GM13976 (cell line): ENCODE data around the gene UNC5A.
"Not testable (repeated sequence)": the region's sequence is repeated elsewhere in the genome, so short reads cannot be mapped to it uniquely, and the experiment has no call there.

Source experiments
- DNase-seq: peaks from one replicate; pipeline ENCODE4 v3.0.0; 2012; ENCODE audit warnings: low spot score
- CTCF ChIP-seq: IDR thresholded peaks from 2 replicates; pipeline ENCODE4 v1.5.1; 2012; ENCODE audit warnings: borderline replicate concordance, mild to moderate bottlenecking; ENCODE audit not compliant: insufficient read depth; ENCODE audit errors: extremely low read depth, missing control alignments, control extremely low read depth
- in situ Hi-C: fragments of 300-500 bp; cut with MboI; formaldehyde crosslinking; loops from one replicate; pipeline ENCODE4 v1.12.0; 2022; ENCODE audit warnings: low sequenced_read_pairs, mixed read lengths, inconsistent platforms; ENCODE audit not compliant: unreplicated experiment

Gene UNC5A

GRCh38 chr5:176869501-176870109, 59.2 kb downstream of the UNC5A start:
- no peak for DNase-seq
- TF ChIP-seq CTCF: no peak
- in situ Hi-C loops: no loop called here

DNA sequence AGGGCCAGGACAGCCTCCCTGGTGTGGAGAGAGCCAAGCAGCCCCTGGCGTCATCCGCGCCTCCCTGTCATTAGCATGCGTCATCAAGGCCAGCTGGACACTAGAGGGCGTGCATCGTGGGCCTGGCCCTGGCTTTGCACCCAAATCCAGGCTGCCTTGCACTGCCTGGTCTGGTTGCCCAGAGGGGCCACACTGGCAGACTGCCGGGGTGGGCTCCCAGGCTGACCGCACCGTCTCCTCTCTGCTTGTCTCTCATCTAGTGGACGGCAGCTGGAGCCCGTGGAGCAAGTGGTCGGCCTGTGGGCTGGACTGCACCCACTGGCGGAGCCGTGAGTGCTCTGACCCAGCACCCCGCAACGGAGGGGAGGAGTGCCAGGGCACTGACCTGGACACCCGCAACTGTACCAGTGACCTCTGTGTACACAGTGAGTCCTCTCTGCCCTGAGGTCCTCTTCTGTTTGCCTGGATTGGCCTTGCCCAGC, 59.8 kb downstream of the UNC5A start:
- TF ChIP-seq CTCF: no peak
- in situ Hi-C loops: no loop called here
- no peak for DNase-seq

GRCh38 chr5:176870644-176871043, 60.3 kb downstream of the UNC5A start:
- DNase-seq, in situ Hi-C loops: not testable (repeated sequence)

GRCh38 chr5:176872586-176872985, 62.2 kb downstream of the UNC5A start:
- DNase-seq, in situ Hi-C loops: not testable (repeated sequence)

GRCh38 chr5:176873011-176873410, 62.7 kb downstream of the UNC5A start:
- in situ Hi-C loops, DNase-seq: not testable (repeated sequence)

DNA sequence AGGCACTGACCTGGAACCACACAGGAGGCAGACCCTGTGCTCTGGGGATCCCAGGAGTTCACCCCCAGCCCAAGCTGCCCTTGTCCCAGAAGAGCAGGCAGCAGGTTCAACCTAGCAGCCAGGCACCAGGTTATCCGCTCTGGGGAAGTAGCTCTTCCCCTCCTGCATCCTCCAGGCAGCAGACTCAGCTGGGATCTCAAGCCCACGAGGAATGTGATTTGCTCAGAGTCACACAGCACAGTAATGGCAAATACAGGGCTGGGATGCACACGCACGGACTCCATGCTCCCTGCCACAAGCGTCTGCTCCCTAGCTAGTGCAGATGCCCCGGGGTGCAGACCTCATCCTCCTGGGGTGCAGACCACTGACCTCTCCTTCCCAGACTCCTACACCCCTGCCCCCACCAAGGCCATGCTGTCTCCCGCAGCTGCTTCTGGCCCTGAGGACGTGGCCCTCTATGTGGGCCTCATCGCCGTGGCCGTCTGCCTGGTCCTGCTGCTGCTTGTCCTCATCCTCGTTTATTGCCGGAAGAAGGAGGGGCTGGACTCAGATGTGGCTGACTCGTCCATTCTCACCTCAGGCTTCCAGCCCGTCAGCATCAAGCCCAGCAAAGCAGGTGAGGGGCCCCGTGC, 63.3 kb downstream of the UNC5A start:
- in situ Hi-C loops: no loop called here
- DNase-seq: no peak
- TF ChIP-seq CTCF: no peak

DNA sequence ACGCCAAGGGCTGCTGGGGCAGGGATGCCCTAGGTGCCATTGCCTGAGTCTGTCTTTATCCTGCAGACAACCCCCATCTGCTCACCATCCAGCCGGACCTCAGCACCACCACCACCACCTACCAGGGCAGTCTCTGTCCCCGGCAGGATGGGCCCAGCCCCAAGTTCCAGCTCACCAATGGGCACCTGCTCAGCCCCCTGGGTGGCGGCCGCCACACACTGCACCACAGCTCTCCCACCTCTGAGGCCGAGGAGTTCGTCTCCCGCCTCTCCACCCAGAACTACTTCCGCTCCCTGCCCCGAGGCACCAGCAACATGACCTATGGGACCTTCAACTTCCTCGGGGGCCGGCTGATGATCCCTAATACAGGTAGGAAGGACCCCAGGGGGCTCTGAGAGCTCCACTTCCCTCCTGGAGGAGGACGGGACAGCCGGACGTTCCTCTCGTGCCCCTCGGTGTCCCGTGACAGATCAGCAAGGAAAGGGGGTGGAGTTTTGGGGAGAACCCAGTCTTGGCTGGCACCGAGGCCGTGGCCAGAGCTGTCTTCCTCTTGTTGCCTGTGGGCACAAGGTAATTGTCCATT, 63.9 kb downstream of the UNC5A start:
- TF ChIP-seq CTCF: no peak
- DNase-seq: no peak
- in situ Hi-C loops: no loop called here

DNA sequence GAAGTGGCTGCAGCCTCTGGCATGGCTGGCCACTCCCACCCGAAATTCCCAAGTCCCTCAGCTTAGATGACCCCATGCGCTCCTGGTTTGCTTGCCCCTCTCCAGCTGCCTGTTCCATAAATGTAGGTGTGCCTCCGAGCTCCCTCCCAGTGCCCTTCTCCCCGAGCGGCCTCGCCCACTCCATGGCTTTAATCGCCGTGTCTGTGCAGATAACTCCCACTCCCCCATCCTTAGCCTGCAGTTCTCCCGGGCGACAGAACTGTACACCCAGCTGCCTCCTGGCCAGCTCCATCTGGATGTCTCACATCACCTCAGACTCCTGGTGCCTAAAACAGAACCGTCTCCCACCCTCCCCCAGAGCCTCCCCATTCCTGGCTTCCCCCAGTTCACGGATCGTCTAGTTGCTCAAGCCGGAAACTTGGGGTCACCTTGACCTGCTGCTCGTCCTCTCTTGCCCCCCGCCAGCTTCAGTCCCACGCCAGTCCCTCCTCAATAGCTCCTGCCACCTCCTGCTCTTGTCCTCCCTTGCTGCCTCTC, 64.7 kb downstream of the UNC5A start:
- no peak for TF ChIP-seq CTCF
- in situ Hi-C loops: no loop called here
- DNase-seq: no peak
